GM19351 (cell line): ENCODE measurements around the gene CAV3.

Experiments
- ATAC-seq: cut with Tn5 transposase; IDR thresholded peaks from one replicate; pipeline ENCODE4 v1.9.1; 2021; ENCODE audit warnings: mild to moderate bottlenecking, moderate library complexity; ENCODE audit not compliant: unreplicated experiment

CAV3 gene

DNA sequence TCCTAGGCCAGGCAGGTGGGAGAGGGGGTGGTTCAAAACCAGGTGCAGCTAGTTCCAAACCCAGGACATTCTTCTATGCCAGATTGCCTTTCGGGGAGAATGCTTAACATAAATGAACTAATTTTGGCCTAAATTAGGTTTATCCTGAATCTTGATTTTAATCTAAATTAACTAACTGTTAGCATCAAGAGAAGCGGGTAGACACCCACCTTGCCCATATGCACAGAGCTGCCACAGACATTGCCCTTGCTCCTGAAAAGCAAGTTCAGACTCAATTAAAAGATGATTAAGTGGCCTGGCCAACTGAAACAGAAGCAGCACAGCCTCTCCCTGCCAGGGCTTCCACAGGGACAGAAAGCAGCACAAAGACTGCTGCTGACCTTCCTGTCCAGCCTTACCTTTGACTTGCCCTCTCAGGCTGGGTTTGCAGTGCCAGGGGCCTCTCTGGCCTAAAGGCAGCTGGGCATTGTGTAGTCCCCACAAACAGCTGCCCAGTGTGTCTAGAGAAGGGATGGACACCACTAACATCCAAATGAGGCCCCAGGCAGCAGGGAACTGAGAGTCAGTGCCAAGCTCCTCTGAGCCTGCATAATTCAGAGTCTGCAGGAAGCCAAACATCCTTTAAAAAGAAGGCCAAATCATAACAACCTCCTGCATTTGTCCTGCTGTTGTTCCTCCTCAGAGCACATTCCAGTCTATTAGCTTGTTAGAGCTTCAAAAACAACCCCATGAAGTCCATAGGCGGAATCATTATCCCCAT, 51.3 kb downstream of the CAV3 start:
- ATAC-seq, result no peak

DNA sequence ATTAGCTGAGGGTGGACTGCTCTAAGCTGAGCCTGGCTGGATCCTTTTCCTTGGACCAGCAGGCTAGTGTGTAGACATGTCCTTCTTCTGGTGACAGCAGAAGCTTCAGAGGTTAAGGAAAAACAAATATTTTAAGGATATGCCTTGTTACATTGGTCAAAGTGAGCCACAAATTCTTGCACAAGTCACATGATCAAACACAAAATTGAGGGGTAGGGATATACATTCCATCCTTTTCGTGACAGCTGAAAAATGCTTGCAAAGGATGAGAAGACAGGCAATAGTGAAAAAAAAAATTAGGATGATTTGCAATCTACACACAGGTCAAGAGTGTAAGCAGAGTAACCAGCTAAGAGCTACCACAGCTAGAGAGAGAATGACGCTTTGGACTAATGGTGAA, 56.9 kb downstream of the CAV3 start:
- ATAC-seq, result no peak

DNA sequence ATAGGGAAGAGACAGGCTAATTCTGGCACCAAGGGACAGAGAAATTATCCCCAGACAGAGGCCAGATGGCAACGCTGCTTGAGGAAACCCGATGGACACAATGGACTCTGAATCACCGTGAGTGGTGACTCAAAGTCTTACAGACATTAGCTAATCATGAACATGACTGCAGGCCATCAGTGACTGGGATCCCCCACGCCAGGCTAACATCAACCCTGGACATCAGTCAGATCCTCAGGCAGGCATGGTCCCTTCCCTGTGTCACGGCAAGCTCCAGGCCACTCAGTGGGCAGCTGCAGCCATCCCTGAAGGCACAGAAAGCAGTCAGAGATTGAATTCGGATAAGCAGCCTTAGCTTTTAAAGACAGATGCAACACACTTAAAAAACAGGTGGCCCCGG, 59.6 kb downstream of the CAV3 start:
- ATAC-seq, result no peak

DNA sequence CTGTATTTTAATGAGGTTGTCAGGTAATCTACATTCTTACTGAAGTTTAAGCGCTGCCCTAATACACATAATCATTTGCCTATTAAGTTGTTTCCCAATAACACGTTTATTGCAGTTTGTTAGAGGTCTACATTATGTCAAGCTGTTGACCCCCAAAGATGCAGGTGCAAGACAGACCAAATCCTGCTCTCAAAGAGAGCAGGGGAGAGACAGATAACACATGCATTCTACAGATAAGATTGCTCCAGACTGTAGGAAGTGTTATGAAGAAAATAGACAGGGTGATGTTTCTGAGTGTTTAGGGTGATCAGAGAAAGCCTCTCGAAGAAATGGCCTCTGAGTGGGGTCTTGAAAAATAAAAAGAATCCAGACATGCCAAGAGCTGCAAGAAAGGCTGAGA, 60.6 kb downstream of the CAV3 start:
- no peak for ATAC-seq
